Pancreas (tissue), 10 donors: ENCODE measurements around the gene PXDC1. TPM values are rescaled to one million over a fixed set of nuclear protein-coding genes. Genes with fewer than 3 reads are reported as not detected.

Experiments used
- ATAC-seq, 4 donors: fragments of 200-7000 bp; cut with Tn5 transposase; one replicate each; pipeline versions ENCODE4 v1.8.0 to v1.9.1; 2020; ENCODE audit warnings: mild to moderate bottlenecking in 4 of 4, moderate library complexity in 4 of 4
- DNase-seq, 6 donors: peaks; one replicate each; pipeline ENCODE4 v3.0.0-alpha.2; 2020
- FAIRE-seq: peaks from 2 replicates; lab custom pipeline; 2012; peaks lifted over from hg19 to GRCh38; lab: Jason Lieb, UNC
- H3K27ac ChIP-seq, 4 donors: fragments of 200-600 bp; sonication (generic); 1 replicate in 3 of 4; 2 replicates in 1 of 4; pipeline versions ENCODE4 v1.5.0 to v1.8.0; 2020
- H3K27me3 ChIP-seq, 4 donors: fragments of 200-600 bp; one replicate each; pipeline ENCODE4 v1.8.0; 2021
- H3K36me3 ChIP-seq, 3 donors: fragments of 200-600 bp; sonication (generic) in 1 of 3; one replicate each; pipeline versions ENCODE4 v1.5.0 to v1.8.0; 2020 to 2021
- H3K4me1 ChIP-seq, 3 donors: fragments of 200-600 bp; one replicate each; pipeline ENCODE4 v1.8.0; 2021
- H3K4me3 ChIP-seq, 4 donors: fragments of 200-600 bp; sonication (generic) in 2 of 4; one replicate each; pipeline versions ENCODE4 v1.5.0 to v1.8.0; 2020 to 2021
- H3K9me3 ChIP-seq, 4 donors: fragments of 200-600 bp; one replicate each; pipeline ENCODE4 v1.8.0; 2021
- WGBS, 2 donors: extraction: QIAGEN DNeasy Blood & Tissue Kit; methylation state at CpG; one replicate each; pipeline ENCODE4 v1.1.7; 2013; 5-methylcytosine and 5-hydroxymethylcytosine counted together
- intact Hi-C, 3 donors: fragments of 100-400 bp; cut with DNase I; formaldehyde crosslinking; loops; one replicate each; pipeline versions ENCODE4 v1.11.1 to v1.14.2; 2022
- polyA plus RNA-seq, 2 donors: library from polyadenylated mRNA; stranded (reverse); fragments of 200-250 nt; gene quantifications; one replicate each; pipeline ENCODE4 v1.2.3, GENCODE V29; 2013
- total RNA-seq, 6 donors: library from RNA; stranded (reverse); fragmentation: NEBNext Ultra II Directional in 4 of 6; extraction: Animal tissue kit (Norgen Biotek cat#: 25700) in 4 of 6; gene quantifications; one replicate each; pipeline versions ENCODE4 v1.2.1 to v1.2.4, GENCODE V29; 2021 to 2023
- TF ChIP-seq, protein P1 (sequence below), 4 donors: fragments of 200-600 bp; sonication (generic) in 3 of 4; IDR thresholded peaks; one replicate each; pipeline versions ENCODE4 v1.5.0 to v1.8.0; 2021; ENCODE audit warnings: antibody characterized with exemption in 4 of 4
- donor health status: healthy with polysubstance abuse.
- donor health status: DM: no; HTN: no; CAD: no; lungs with moderate emphysema.
- donor health status: DM: no; HTN: no; CAD: no.
- donor health status: control.
- donor health status: control.
- donor health status: Bipolar disorder and iron deficiency.
- donor health status: DM: yes; HTN: yes; CAD: no.
- donor health status: DM: no; HTN: no; CAD: no.
- donor health status: DM: no; HTN: no; CAD: no.
- donor health status: DM: yes; HTN: yes; CAD: no.

Gene PXDC1
- total and polyA plus RNA-seq, 8 donors = 5.2 to 19.7 (median 11.1) TPM

- intact Hi-C loops = no loop called here
- DNase-seq (no peak), FAIRE-seq (no peak), ATAC-seq (peak in 1 of 4 donors; percentile 21)
- H3K27me3 ChIP-seq = no peaks in the 10 kb centered on the region
- no peaks in the 10 kb centered on the region for H3K36me3 ChIP-seq
- WGBS, 2 donors = 88 to 89% methylated on average over 12 of the region's 12 CpGs
- TF ChIP-seq, protein P1, sequence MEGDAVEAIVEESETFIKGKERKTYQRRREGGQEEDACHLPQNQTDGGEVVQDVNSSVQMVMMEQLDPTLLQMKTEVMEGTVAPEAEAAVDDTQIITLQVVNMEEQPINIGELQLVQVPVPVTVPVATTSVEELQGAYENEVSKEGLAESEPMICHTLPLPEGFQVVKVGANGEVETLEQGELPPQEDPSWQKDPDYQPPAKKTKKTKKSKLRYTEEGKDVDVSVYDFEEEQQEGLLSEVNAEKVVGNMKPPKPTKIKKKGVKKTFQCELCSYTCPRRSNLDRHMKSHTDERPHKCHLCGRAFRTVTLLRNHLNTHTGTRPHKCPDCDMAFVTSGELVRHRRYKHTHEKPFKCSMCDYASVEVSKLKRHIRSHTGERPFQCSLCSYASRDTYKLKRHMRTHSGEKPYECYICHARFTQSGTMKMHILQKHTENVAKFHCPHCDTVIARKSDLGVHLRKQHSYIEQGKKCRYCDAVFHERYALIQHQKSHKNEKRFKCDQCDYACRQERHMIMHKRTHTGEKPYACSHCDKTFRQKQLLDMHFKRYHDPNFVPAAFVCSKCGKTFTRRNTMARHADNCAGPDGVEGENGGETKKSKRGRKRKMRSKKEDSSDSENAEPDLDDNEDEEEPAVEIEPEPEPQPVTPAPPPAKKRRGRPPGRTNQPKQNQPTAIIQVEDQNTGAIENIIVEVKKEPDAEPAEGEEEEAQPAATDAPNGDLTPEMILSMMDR (IDR thresholded peaks at IDR 0.05) = no peak
- no peak overlapping the region for H3K4me3 ChIP-seq
- no peaks in the 10 kb centered on the region for H3K9me3 ChIP-seq
- no peaks in the 10 kb centered on the region for H3K4me1 ChIP-seq
- no peak overlapping the region for H3K27ac ChIP-seq
Measured at GRCh38 chr6:3788408-3789017, 37.0 kb upstream of the PXDC1 start.

DNA sequence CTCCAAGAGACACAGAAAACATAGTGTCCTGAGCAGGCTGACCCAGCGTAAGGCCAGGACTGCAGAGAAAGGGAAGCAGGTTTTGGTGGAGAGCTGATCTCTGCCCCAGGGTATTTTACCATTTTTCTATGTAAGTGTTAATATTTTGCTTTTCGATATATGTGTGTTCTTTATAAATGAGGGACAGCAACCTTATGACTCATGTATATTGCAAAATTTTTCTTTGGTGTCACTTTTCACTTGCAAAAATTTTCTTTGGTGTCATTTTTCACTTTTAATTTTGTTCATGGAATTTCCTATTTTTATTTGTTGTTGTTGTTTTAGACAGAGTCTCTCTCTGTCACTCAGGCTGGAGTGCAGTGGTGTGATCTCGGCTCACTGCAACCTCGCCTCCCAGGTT lies 34.6 kb upstream of the PXDC1 start:
- no peak for ATAC-seq
- H3K4me3 ChIP-seq = no peak overlapping the region
- H3K36me3 ChIP-seq = no peaks in the 10 kb centered on the region
- H3K4me1 ChIP-seq = no peaks in the 10 kb centered on the region
- TF ChIP-seq, protein P1 (IDR thresholded peaks at IDR 0.05) = no peak
- no peak for DNase-seq
- H3K9me3 ChIP-seq = no peaks in the 10 kb centered on the region
- WGBS, 2 donors = 93 to 94% methylated on average over 4 of the region's 4 CpGs
- H3K27ac ChIP-seq = no peak overlapping the region
- intact Hi-C loops = no loop called here
- FAIRE-seq = no peak
- H3K27me3 ChIP-seq = no peaks in the 10 kb centered on the region

DNA sequence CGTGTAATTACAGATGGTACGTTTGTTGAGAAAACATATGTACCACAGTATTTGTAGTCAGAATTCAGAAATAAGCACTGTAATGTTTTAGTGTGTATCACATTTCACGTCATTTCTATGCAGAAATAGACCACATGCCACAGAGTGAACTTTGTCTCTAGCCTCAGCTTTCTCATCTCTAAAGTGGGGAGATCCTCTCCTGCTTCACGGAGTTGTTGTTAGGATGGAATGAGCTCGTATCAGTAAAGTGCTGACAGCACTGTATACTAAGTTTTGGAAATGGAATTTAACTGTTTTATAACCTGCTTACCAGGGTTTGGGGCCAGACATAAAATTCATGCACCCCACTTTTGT lies 34.2 kb upstream of the PXDC1 start:
- no peak overlapping the region for H3K27ac ChIP-seq
- H3K9me3 ChIP-seq = no peaks in the 10 kb centered on the region
- H3K27me3 ChIP-seq = no peaks in the 10 kb centered on the region
- DNase-seq (no peak), ATAC-seq (no peak), FAIRE-seq (no peak)
- intact Hi-C loops = no loop called here
- WGBS, 2 donors = 80 to 87% methylated on average over 5 of the region's 5 CpGs
- no peaks in the 10 kb centered on the region for H3K4me1 ChIP-seq
- no peaks in the 10 kb centered on the region for H3K36me3 ChIP-seq
- TF ChIP-seq, protein P1 (IDR thresholded peaks at IDR 0.05) = no peak
- no peak overlapping the region for H3K4me3 ChIP-seq

DNA sequence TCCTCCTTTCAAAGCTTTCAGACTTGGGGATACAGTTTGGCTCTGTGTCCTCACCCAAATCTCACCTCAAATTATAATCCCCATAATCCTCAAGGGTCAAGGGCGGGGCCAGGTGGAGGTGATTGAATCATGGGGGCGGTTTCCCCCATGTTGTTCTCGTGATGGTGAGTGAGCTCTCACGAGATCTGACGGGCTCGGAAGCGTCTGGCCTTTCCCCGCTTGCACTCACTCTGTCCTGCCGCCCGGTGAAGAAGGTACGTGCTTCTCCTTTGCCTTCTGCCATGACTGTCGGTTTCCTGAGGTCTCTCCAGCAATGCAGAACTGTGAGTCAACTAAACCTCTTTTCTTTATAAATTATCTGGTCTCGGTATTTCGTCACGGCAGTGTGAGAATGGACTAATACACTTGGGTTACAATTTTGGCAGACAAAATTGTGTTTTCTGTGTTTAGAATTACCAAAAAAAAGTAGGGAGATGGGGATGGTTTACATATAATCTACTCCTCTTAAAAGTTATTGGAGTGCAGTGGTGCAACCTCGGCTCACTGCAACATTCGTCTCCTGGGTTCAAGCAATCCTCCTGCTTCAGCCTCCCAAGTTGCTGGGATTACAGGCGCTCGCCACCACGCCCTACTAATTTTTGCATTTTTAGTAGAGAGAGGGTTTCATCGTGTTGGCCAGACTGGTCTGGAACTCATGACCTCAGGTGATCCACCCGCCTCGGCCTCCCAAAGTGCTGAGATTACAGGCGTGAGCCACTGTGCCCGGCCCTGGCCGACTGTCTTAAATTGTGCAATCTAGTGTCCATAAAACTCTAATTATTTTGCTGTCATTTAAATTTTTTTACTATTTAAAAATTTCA lies 33.6 kb upstream of the PXDC1 start:
- H3K4me1 ChIP-seq = no peaks in the 10 kb centered on the region
- H3K36me3 ChIP-seq = no peaks in the 10 kb centered on the region
- no peak for FAIRE-seq
- H3K4me3 ChIP-seq = no peak overlapping the region
- H3K27ac ChIP-seq = no peak overlapping the region
- TF ChIP-seq, protein P1 (IDR thresholded peaks at IDR 0.05) = no peak
- ATAC-seq = no peak
- DNase-seq = no peak
- intact Hi-C loops = no loop called here
- no peaks in the 10 kb centered on the region for H3K27me3 ChIP-seq
- no peaks in the 10 kb centered on the region for H3K9me3 ChIP-seq
- WGBS, 2 donors = 88 to 92% methylated on average over 26 of the region's 26 CpGs

DNA sequence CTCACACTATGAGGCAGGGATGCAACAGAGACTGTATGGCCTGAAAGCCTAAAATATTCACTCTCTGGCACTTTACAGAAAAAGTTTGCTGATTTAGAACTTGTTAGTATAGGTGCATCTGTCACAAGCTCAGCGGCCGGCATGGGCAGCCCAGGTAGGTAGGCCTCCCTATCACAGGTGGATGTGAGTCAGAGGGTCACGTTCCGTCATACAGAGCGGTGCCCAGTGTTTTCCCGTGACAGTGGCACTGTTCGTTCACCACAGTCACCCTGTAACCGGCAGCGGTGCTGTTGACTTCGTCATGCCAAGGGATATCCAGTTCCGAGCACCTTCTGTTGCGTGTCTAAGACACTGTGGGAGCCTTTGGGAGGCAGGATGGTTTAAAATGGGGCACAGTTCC lies 32.9 kb upstream of the PXDC1 start:
- 94 to 97% methylated on average over 12 of the region's 12 CpGs for WGBS, 2 donors
- no peak overlapping the region for H3K4me3 ChIP-seq
- no peak overlapping the region for H3K27ac ChIP-seq
- TF ChIP-seq, protein P1 (IDR thresholded peaks at IDR 0.05) = no peak
- DNase-seq = no peak
- no peak for ATAC-seq
- no peaks in the 10 kb centered on the region for H3K4me1 ChIP-seq
- H3K36me3 ChIP-seq = no peaks in the 10 kb centered on the region
- H3K27me3 ChIP-seq = no peaks in the 10 kb centered on the region
- no peak for FAIRE-seq
- intact Hi-C loops = no loop called here
- no peaks in the 10 kb centered on the region for H3K9me3 ChIP-seq
